ENCODE results near the gene CRTAC1.

GRCh38 chr10:97892506-97892905, 137.9 kb downstream of the CRTAC1 start:
- no peak for TF ChIP-seq CTCF (IDR thresholded peaks at IDR 0.05)
- TF ChIP-seq POLR2A (IDR thresholded peaks at IDR 0.05): no peak

All from heart left ventricle (tissue), 13 donors.